Measurements from ENCODE around the gene SEMA4G. TPM values are rescaled to one million over a fixed set of nuclear protein-coding genes. Genes with fewer than 3 reads are reported as not detected.

SEMA4G gene
- polyA plus RNA-seq, 1 donor from 2014 or later, result 1.7 TPM

DNA sequence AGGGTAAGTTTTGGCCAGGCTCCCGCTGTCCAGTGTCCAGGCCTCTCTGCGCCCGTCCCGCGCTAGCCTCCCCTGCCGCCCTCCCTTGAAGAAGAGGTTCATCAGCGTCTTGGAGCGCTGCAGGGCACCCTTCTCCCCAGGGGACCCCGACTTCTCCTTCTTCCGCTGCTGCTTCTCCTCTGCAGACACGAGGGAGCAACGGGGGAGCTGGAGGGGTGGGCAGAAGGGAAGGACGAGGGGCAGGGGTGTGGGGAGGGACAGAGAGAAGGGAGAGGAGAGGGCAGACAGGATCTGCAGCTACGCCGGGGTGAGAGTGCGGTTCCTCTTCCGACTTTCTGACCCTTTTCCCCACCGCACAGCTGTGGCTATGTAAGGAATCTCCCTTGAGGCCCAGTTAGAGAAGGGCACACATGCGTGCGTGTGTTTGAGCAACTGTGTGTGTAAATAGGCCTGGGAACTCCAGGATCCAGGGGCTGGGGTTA is 48.9 kb downstream of the SEMA4G start:
- H3K4me3 ChIP-seq (ENCODE audit: low read length), result no peak overlapping the region
- H3K4me2 ChIP-seq (ENCODE audit: low read length), result no peak overlapping the region
- H2AFZ ChIP-seq (ENCODE audit: low read depth, low read length), result no peak overlapping the region
- TF ChIP-seq, protein P1, sequence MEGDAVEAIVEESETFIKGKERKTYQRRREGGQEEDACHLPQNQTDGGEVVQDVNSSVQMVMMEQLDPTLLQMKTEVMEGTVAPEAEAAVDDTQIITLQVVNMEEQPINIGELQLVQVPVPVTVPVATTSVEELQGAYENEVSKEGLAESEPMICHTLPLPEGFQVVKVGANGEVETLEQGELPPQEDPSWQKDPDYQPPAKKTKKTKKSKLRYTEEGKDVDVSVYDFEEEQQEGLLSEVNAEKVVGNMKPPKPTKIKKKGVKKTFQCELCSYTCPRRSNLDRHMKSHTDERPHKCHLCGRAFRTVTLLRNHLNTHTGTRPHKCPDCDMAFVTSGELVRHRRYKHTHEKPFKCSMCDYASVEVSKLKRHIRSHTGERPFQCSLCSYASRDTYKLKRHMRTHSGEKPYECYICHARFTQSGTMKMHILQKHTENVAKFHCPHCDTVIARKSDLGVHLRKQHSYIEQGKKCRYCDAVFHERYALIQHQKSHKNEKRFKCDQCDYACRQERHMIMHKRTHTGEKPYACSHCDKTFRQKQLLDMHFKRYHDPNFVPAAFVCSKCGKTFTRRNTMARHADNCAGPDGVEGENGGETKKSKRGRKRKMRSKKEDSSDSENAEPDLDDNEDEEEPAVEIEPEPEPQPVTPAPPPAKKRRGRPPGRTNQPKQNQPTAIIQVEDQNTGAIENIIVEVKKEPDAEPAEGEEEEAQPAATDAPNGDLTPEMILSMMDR (IDR thresholded peaks at IDR 0.05; ENCODE audit: poor library complexity, severe bottlenecking), result no peak
- H3K36me3 ChIP-seq (ENCODE audit: insufficient read depth, low read length), result no peaks in the 10 kb centered on the region
- no peaks in the 10 kb centered on the region for H3K9me3 ChIP-seq (ENCODE audit: low read length)
- no peaks in the 10 kb centered on the region for H3F3A ChIP-seq (ENCODE audit: insufficient read depth, low read length, poor library complexity, severe bottlenecking)
- H3K79me2 ChIP-seq (replicated peaks; ENCODE audit: insufficient read depth, low read length), result no peaks in the 10 kb centered on the region
- peaks cover 55% of the 10 kb centered on the region for H3K27me3 ChIP-seq (ENCODE audit: insufficient read depth, low read depth, low read length)
- no peaks in the 10 kb centered on the region for H3K9me2 ChIP-seq (ENCODE audit: insufficient read depth, low read length)
- H4K20me1 ChIP-seq (ENCODE audit: insufficient read depth), result no peaks in the 10 kb centered on the region
- H3K9ac ChIP-seq (ENCODE audit: low read length), result no peak overlapping the region
- no peak overlapping the region for H3K27ac ChIP-seq (ENCODE audit: low read length)

DNA sequence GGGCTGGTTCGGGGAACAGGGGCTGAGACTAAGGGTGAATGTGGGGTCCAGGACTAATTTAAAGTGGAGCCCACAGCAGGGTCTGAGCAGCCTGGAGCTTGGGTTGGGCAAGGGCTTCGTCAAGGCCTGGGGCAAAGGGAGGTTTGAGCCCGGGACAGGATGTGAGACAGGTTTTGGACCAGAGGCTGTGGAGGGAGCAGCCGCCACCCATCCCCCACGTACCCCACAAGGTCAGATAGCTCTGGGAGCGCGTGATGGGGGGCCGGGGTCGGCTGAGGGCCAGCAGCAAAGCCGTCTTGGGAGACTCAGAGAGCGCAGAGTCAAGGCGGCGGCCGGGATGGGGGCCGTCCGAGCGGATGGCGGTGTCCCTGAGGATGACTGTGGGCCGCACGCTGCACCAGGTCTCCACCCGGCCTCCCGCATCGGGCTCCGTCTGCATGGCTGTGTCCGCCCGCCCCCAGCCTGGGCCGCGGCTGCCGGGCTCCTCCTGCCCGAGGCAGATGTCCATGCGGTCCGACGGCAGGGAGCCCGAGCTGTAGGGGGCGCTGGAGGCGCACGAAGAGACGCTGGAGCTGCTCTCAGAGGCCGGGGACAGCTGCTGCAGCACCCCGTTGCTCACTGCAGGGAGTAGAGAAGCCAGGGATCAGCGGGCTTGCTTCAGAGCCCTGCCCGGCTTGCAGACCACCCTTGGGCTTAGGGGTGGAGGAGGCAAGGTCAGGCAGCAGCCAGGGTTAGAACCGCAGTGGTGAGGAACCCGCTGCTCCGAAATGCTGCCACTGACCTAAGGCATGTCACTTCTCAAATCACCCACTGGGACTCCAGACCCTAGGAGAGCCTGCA is 49.5 kb downstream of the SEMA4G start:
- Histone ChIP-seq H3K9me3 (ENCODE audit: low read length) (no peaks in the 10 kb centered on the region), H3K9ac (ENCODE audit: low read length) (no peak overlapping the region), H3K36me3 (ENCODE audit: insufficient read depth, low read length) (no peaks in the 10 kb centered on the region), H3K4me3 (ENCODE audit: low read length) (no peak overlapping the region), H3K9me2 (ENCODE audit: insufficient read depth, low read length) (no peaks in the 10 kb centered on the region), H4K20me1 (ENCODE audit: insufficient read depth) (no peaks in the 10 kb centered on the region), H3K79me2 (replicated peaks; ENCODE audit: insufficient read depth, low read length) (no peaks in the 10 kb centered on the region), H3K27me3 (ENCODE audit: insufficient read depth, low read depth, low read length) (peaks cover 55% of the 10 kb centered on the region), H3K4me2 (ENCODE audit: low read length) (no peak overlapping the region), H3K27ac (ENCODE audit: low read length) (no peak overlapping the region), H2AFZ (ENCODE audit: low read depth, low read length) (no peak overlapping the region), H3F3A (ENCODE audit: insufficient read depth, low read length, poor library complexity, severe bottlenecking) (no peaks in the 10 kb centered on the region)
- TF ChIP-seq, protein P1 (IDR thresholded peaks at IDR 0.05; ENCODE audit: poor library complexity, severe bottlenecking), result peak; percentile 60
- TF ChIP-seq RAD21 (conservative IDR thresholded peaks at IDR 0.05), result peak; percentile 35
- TF ChIP-seq, protein P2, sequence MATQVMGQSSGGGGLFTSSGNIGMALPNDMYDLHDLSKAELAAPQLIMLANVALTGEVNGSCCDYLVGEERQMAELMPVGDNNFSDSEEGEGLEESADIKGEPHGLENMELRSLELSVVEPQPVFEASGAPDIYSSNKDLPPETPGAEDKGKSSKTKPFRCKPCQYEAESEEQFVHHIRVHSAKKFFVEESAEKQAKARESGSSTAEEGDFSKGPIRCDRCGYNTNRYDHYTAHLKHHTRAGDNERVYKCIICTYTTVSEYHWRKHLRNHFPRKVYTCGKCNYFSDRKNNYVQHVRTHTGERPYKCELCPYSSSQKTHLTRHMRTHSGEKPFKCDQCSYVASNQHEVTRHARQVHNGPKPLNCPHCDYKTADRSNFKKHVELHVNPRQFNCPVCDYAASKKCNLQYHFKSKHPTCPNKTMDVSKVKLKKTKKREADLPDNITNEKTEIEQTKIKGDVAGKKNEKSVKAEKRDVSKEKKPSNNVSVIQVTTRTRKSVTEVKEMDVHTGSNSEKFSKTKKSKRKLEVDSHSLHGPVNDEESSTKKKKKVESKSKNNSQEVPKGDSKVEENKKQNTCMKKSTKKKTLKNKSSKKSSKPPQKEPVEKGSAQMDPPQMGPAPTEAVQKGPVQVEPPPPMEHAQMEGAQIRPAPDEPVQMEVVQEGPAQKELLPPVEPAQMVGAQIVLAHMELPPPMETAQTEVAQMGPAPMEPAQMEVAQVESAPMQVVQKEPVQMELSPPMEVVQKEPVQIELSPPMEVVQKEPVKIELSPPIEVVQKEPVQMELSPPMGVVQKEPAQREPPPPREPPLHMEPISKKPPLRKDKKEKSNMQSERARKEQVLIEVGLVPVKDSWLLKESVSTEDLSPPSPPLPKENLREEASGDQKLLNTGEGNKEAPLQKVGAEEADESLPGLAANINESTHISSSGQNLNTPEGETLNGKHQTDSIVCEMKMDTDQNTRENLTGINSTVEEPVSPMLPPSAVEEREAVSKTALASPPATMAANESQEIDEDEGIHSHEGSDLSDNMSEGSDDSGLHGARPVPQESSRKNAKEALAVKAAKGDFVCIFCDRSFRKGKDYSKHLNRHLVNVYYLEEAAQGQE (IDR thresholded peaks at IDR 0.05; ENCODE audit: borderline replicate concordance), result no peak

Small RNAs within 50 kb of the gene (small RNA-seq; reads per million reads assigned to genes)
- 0 reads per million in 3 experiments for gene MIR608

Other genes with a start within 250 kb of the SEMA4G start
- gene PAX2, start 223.9 kb upstream of the SEMA4G start, polyA plus RNA-seq, result not detected in 2 replicates
- 40.4 and 43.0 TPM in 2 replicates for gene SLF2, start 56.5 kb upstream of the SEMA4G start, polyA plus RNA-seq
- gene MRPL43, start 18.0 kb downstream of the SEMA4G start, polyA plus RNA-seq, result 121 and 122 TPM in 2 replicates
- gene TWNK, start 18.0 kb downstream of the SEMA4G start, polyA plus RNA-seq, result 4.2 and 4.8 TPM in 2 replicates
- 40.1 and 58.4 TPM in 2 replicates for gene LZTS2, start 30.3 kb downstream of the SEMA4G start, polyA plus RNA-seq
- gene PDZD7, start 61.6 kb downstream of the SEMA4G start, polyA plus RNA-seq, result 1.5 and 2.6 TPM in 2 replicates
- gene SFXN3, start 61.7 kb downstream of the SEMA4G start, polyA plus RNA-seq, result 52.1 and 56.5 TPM in 2 replicates
- 1.2 and 1.6 TPM in 2 replicates for gene KAZALD1, start 92.5 kb downstream of the SEMA4G start, polyA plus RNA-seq
- not detected in 2 replicates for gene TLX1, start 161.8 kb downstream of the SEMA4G start, polyA plus RNA-seq